NCI-H1694 treated with DMSO at 0.1 percent for 48 hours (cell line): ENCODE results near the gene NR1H3.
"Not testable (repeated sequence)": the region's sequence is repeated elsewhere in the genome, so short reads cannot be mapped to it uniquely, and the experiment has no call there.

Experiments used
- DNase-seq: peaks from one replicate; lab custom pipeline; 2025; lab: John Stamatoyannopoulos, UW

Gene NR1H3

DNA sequence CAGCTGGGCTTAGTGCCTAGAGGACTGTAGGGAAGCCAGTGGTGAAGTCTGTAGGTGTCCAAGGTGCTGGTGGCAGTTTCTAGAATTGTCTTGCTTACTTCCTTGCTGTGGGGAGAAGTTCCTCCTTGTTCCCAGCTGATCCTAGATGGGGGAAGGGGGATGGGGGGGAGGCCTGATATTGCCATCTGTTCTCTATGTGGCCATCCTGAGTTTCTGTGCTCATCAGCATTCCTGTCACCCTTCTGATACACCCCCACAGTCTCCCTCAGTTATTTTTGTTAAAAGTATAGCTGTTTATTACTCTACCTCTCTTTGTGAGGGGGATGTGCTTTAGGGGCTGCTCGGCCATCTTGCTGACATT lies 48.7 kb downstream of the NR1H3 start:
- DNase-seq, result no peak

GRCh38 chr11:47308050-47308823 lies 50.4 kb downstream of the NR1H3 start:
- no peak for DNase-seq

DNA sequence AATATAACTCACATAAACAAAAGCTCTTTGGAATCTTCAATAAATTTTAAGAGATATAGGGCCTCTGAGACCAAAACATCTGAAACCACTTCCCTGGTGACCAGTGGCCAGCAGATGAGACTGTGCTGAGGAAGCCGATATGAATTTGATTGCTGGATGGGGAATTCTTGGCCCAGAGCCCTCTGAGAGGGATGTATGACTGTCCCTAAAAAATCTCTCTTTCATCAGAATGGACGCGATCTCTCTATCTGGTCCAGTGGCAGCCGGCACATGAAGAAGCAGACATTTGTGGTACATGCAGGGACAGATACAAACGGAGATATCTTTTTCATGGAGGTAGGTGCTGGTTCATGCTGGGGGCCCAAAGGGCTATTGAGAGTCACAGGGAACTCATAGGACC lies 57.2 kb downstream of the NR1H3 start:
- DNase-seq, result no peak

DNA sequence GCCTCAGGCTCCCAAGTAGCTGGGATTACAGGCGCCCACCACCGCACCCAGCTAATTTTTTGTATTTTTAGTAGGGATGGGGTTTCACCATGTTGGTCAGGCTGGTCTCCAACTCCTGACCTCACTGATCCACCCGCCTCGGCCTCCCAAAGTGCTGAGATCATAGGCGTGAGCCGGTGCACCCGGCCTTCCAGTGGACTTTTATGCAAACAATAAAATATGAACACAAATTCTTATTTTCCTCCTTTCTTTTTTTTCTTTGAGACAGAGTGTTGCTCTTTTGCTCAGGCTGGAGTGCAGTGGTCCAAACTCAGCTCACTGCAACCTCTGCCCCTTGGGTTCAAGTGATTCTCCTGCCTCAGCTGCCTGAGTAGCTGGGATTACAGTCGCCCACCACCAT lies 58.7 kb downstream of the NR1H3 start:
- not testable (repeated sequence) for DNase-seq

DNA sequence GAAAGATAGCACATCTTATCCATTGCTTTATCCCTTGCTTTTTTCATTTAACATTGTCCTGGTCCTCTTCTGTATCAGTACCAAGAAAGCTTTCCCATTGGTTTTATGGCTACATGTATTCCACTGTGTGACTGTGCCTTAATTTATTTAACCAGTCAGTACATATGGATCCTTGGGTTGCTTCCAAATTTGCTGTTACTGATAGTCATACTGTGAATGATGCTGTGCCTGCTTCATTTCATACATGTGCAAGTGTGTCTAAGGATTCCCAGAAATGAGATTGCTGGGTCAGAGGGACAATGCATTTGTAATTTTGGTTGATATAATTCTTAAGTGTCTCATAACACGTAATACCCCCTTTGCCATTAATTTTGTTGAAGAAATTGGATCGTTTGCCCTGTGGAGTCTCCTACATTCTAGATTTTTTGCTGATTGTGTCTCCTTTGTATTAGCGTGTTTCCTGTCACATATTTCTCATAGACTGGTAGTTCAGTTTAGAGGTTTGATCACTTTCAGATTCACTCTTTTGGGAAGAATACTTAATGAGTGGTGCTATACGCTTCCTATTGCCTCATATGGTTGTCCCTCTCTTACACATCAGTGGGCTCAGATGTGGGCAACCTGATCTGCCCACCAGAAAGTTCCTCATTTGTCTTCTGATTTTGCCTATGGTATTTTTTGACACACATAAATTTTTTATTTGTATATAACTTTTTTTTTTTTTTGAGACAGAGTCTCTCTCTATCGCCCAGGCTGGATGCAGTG lies 59.5 kb downstream of the NR1H3 start:
- no peak for DNase-seq

DNA sequence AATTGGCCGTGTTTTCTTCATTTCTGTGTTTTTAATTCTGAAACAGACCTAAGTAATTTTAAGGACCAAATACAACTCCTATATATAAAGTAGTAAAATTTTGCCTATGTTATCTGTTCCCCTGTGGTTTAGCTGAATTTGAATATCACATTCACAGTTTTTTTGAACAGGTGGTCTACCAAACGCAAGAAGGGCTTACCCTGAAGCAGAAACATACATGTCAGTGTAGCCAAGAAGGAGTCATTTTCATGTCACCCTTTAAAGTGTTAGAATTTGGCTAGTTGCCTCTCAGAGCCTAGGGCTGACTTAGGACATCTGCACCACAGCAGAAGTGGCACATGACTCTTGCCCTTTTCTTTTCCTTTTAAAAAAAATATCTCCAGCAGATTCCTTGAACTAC lies 60.4 kb downstream of the NR1H3 start:
- no peak for DNase-seq
